Measurements from ENCODE around the gene OR2S2. TPM values are rescaled to one million over a fixed set of nuclear protein-coding genes. Genes with fewer than 3 reads are reported as not detected.

The OR2S2 gene
- total RNA-seq, 1 experiment from 2014 or later: not detected

DNA sequence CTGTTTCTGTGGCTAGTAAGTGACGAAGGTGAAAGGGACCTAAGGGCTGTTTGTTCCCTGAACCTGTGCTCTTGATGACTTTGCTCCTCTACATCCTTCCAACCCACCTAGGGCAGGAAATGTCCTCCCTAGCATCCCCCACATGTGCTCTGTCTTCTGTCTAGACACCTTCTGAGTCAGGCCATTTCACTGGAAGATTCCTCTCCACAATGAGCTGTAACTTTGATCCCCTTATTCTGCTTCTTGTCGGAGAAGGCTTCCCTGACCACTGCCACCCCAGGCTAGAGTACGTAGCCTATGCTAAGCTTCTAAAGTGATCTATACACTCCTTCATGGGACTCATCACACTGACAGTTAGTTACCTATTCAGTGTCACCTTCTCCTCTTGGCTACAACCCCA lies 27.0 kb downstream of the OR2S2 start:
- no peak for DNase-seq (ENCODE audit: unreplicated experiment)
- intact Hi-C loops (cut with micrococcal nuclease): no loop called here
- Mint-ChIP-seq H3K27ac (ENCODE audit: low read depth, unreplicated experiment) (no peak overlapping the region), H3K9me3 (ENCODE audit: unreplicated experiment) (no peaks in the 10 kb centered on the region), H3K4me1 (ENCODE audit: insufficient read depth, unreplicated experiment) (peaks cover 6% of the 10 kb centered on the region), H3K4me3 (ENCODE audit: unreplicated experiment) (no peak overlapping the region), H3K36me3 (ENCODE audit: insufficient read depth, unreplicated experiment) (no peaks in the 10 kb centered on the region), H3K27me3 (ENCODE audit: insufficient read depth, unreplicated experiment) (no peaks in the 10 kb centered on the region)
- TF ChIP-seq, protein P1, sequence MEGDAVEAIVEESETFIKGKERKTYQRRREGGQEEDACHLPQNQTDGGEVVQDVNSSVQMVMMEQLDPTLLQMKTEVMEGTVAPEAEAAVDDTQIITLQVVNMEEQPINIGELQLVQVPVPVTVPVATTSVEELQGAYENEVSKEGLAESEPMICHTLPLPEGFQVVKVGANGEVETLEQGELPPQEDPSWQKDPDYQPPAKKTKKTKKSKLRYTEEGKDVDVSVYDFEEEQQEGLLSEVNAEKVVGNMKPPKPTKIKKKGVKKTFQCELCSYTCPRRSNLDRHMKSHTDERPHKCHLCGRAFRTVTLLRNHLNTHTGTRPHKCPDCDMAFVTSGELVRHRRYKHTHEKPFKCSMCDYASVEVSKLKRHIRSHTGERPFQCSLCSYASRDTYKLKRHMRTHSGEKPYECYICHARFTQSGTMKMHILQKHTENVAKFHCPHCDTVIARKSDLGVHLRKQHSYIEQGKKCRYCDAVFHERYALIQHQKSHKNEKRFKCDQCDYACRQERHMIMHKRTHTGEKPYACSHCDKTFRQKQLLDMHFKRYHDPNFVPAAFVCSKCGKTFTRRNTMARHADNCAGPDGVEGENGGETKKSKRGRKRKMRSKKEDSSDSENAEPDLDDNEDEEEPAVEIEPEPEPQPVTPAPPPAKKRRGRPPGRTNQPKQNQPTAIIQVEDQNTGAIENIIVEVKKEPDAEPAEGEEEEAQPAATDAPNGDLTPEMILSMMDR (IDR thresholded peaks at IDR 0.05; ENCODE audit: unreplicated experiment): no peak
- no TSS peak for BruUV-seq (replicated peaks)
- ChIA-PET POLR2A (no interaction called here), CTCF (interaction anchor here (0.6 to 1.1 kb wide), 3 partner anchors 25 to 140 kb away, joined by 4 to 6 read pairs (median 6); no protein-coding TSS in a partner anchor)

DNA sequence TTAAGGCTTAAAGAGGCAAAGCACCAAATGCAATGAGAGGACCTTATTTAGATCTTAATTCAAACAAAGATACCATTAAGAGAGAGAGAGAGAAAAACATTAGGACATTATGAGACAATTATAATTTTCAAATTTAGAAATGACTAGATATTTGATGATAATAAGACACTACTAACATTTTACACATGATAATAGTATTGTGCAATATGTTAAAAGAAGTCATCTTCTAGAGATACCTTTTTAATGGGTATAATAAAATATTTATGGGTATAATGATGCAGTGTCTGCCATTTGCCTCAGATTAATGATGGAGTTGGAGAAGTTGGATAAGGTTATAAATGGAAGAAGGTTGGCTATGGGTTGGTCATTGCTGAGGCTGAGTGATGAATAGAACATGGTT lies 27.4 kb downstream of the OR2S2 start:
- H3K27ac Mint-ChIP-seq (ENCODE audit: low read depth, unreplicated experiment): no peak overlapping the region
- no peaks in the 10 kb centered on the region for H3K36me3 Mint-ChIP-seq (ENCODE audit: insufficient read depth, unreplicated experiment)
- DNase-seq (ENCODE audit: unreplicated experiment): no peak
- CTCF ChIA-PET: interaction anchor here (1.0 kb wide), 1 partner anchor 140 kb away, joined by 4 read pairs; no protein-coding TSS in a partner anchor
- H3K4me3 Mint-ChIP-seq (ENCODE audit: unreplicated experiment): no peak overlapping the region
- POLR2A ChIA-PET: interaction anchor here (0.7 to 1.0 kb wide), 2 partner anchors 23 to 89 kb away, joined by 3 to 4 read pairs; no protein-coding TSS in a partner anchor
- TF ChIP-seq, protein P1 (IDR thresholded peaks at IDR 0.05; ENCODE audit: unreplicated experiment): no peak
- no peaks in the 10 kb centered on the region for H3K27me3 Mint-ChIP-seq (ENCODE audit: insufficient read depth, unreplicated experiment)
- intact Hi-C loops (cut with micrococcal nuclease): no loop called here
- BruUV-seq (replicated peaks): no TSS peak
- H3K4me1 Mint-ChIP-seq (ENCODE audit: insufficient read depth, unreplicated experiment): peaks cover 6% of the 10 kb centered on the region
- no peaks in the 10 kb centered on the region for H3K9me3 Mint-ChIP-seq (ENCODE audit: unreplicated experiment)

DNA sequence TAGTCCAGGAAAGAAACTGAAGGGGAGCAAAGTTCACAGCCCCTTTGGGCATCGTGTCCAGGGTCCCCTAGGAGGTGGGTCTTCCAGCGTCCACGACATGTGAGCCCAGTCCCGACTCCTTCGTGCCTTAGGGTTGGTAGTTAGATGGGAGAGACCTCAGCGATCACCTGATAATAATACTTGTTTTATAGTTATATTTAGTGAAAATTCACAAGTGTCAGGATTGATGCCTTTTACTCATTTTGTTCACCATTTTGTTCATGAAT lies 28.6 kb downstream of the OR2S2 start:
- TF ChIP-seq, protein P1 (IDR thresholded peaks at IDR 0.05; ENCODE audit: unreplicated experiment): no peak
- Mint-ChIP-seq H3K9me3 (ENCODE audit: unreplicated experiment) (no peaks in the 10 kb centered on the region), H3K4me1 (ENCODE audit: insufficient read depth, unreplicated experiment) (peaks cover 10% of the 10 kb centered on the region), H3K4me3 (ENCODE audit: unreplicated experiment) (no peak overlapping the region), H3K27ac (ENCODE audit: low read depth, unreplicated experiment) (no peak overlapping the region), H3K36me3 (ENCODE audit: insufficient read depth, unreplicated experiment) (no peaks in the 10 kb centered on the region), H3K27me3 (ENCODE audit: insufficient read depth, unreplicated experiment) (no peaks in the 10 kb centered on the region)
- no TSS peak for BruUV-seq (replicated peaks)
- DNase-seq (ENCODE audit: unreplicated experiment): no peak
- intact Hi-C loops (cut with micrococcal nuclease): no loop called here
- ChIA-PET POLR2A (no interaction called here), CTCF (interaction anchor here (0.6 kb wide), 2 partner anchors 90 to 478 kb away, joined by 3 read pairs; no protein-coding TSS in a partner anchor)

DNA sequence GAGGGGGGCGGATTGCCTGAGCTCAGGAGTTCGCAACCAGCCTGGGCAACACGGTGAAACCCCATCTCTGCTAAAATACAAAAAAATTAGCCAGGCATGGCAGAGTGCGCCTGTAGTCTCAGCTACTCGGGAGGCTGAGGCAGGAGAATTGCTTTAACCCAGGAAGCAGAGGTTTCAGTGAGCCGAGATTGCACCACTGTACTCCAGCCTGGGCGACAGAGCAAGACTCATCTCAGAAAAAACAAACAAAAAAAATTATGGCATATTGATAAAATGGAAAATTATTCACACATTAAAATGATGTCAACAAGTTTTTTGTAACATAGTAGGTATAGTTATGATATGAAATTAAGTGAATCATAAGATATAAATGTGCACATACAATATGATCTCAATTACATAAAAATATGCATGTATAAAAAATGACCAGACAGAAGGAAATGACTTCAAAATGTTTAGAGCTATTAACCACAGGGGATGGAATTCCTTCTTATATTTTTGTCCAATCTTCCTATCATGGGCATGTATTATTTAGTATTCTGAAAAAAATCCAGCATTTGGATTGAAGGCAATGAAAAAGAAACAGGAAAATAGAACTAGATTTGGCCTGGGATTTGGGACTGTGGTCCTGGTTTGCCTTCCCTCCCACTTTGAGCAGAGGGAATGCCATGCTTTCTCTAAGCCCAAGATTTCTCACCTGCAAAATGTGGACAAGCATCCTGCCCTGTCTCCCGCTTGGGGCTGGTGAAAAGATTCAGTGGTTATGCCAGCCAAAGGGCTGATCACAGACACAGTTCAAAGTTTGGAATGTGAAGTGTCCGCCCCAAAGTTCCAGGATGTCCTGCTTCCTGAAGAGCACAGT lies 29.1 kb downstream of the OR2S2 start:
- H3K4me1 Mint-ChIP-seq (ENCODE audit: insufficient read depth, unreplicated experiment): peaks cover 13% of the 10 kb centered on the region
- H3K27me3 Mint-ChIP-seq (ENCODE audit: insufficient read depth, unreplicated experiment): no peaks in the 10 kb centered on the region
- no peak overlapping the region for H3K4me3 Mint-ChIP-seq (ENCODE audit: unreplicated experiment)
- POLR2A ChIA-PET: interaction anchor here (1.1 kb wide), 1 partner anchor 24 kb away, joined by 3 read pairs; no protein-coding TSS in a partner anchor
- H3K9me3 Mint-ChIP-seq (ENCODE audit: unreplicated experiment): no peaks in the 10 kb centered on the region
- H3K36me3 Mint-ChIP-seq (ENCODE audit: insufficient read depth, unreplicated experiment): no peaks in the 10 kb centered on the region
- CTCF ChIA-PET: interaction anchor here (0.6 to 1.3 kb wide), 2 partner anchors 19 to 174 kb away, joined by 3 read pairs; no protein-coding TSS in a partner anchor
- BruUV-seq (replicated peaks): no TSS peak
- H3K27ac Mint-ChIP-seq (ENCODE audit: low read depth, unreplicated experiment): no peak overlapping the region
- DNase-seq (ENCODE audit: unreplicated experiment): no peak
- TF ChIP-seq, protein P1 (IDR thresholded peaks at IDR 0.05; ENCODE audit: unreplicated experiment): no peak
- intact Hi-C loops (cut with micrococcal nuclease): no loop called here
